Duodenal mucosa (tissue), 2 donors: ENCODE data around the gene GLIS2.

Source experiments
- H3K27ac ChIP-seq: one replicate; pipeline ENCODE4 v1.7.0; 2013; ENCODE audit warnings: low read depth, low read length
- H3K27me3 ChIP-seq, 2 donors: one replicate each; pipeline ENCODE4 v1.7.0; 2013; ENCODE audit warnings: low read length in 2 of 2, control low read depth in 1 of 2; ENCODE audit not compliant: insufficient read depth in 2 of 2, control insufficient read depth in 1 of 2
- H3K36me3 ChIP-seq, 2 donors: one replicate each; pipeline ENCODE4 v1.7.0; 2013; ENCODE audit warnings: low read length in 2 of 2, control low read depth in 1 of 2; ENCODE audit not compliant: insufficient read depth in 2 of 2, control insufficient read depth in 1 of 2
- H3K4me1 ChIP-seq, 2 donors: one replicate each; pipeline ENCODE4 v1.7.0; 2013; ENCODE audit warnings: low read length in 2 of 2, control low read depth in 1 of 2; ENCODE audit not compliant: insufficient read depth in 2 of 2, control insufficient read depth in 1 of 2
- H3K4me3 ChIP-seq, 2 donors: one replicate each; pipeline ENCODE4 v1.7.0; 2013; ENCODE audit warnings: low read length in 2 of 2, low read depth in 1 of 2
- H3K9ac ChIP-seq, 2 donors: one replicate each; pipeline ENCODE4 v1.7.0; 2013; ENCODE audit warnings: low read length in 2 of 2, low read depth in 1 of 2
- H3K9me3 ChIP-seq, 2 donors: one replicate each; pipeline ENCODE4 v1.7.0; 2013; ENCODE audit warnings: low read length in 2 of 2, control low read depth in 1 of 2; ENCODE audit not compliant: control insufficient read depth in 1 of 2

GLIS2 gene

DNA sequence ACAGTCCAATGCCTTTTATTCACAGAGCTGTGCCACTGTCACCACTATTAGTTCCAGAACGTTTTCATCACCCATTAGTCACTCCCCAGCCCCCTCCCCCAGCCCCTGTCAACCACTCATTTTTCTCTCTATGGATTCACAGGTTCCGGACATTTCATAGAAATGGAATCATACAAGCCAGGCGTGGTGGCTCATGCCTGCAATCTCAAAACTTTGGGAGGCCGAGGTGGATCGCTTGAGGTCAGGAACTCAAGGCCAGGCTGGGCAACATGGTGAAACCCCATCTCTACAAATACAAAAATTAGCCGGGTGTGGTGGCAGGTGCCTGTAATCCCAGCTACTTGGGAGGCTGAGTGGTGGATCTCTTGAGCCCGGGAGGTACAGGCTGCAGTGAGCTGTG lies 36.0 kb downstream of the GLIS2 start:
- peaks cover 0 to 20% of the 10 kb centered on the region in 2 donors for H3K36me3 ChIP-seq
- no peak overlapping the region for H3K9ac ChIP-seq
- no peaks in the 10 kb centered on the region for H3K9me3 ChIP-seq
- no peak overlapping the region for H3K4me3 ChIP-seq
- peaks cover 3 to 6% of the 10 kb centered on the region in 2 donors for H3K4me1 ChIP-seq
- no peaks in the 10 kb centered on the region for H3K27me3 ChIP-seq
- H3K27ac ChIP-seq = no peak overlapping the region

DNA sequence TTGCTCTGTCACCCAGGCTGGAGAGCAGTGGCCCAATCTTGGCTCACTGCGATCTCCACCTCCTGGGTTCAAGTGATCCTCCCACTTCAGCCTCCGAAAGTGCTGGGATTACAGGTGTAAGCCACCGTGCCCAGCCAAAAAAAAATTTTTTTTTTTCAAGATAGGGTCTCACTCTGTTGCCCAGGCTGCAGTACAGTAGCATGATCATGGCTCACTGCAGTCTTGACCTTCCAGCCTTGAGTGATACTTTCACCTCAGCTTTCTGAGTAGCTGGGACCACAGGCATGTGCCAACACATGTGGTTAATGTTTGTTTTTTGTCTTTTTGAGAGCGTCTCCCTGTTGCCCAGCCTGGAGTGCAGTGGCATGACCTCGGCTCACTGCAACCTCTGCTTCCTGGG lies 37.0 kb downstream of the GLIS2 start:
- Histone ChIP-seq H3K27me3 (no peaks in the 10 kb centered on the region), H3K36me3 (peaks cover 2 to 23% of the 10 kb centered on the region in 2 donors), H3K9me3 (no peaks in the 10 kb centered on the region), H3K4me3 (no peak overlapping the region), H3K4me1 (peaks cover 3 to 6% of the 10 kb centered on the region in 2 donors), H3K9ac (no peak overlapping the region), H3K27ac (no peak overlapping the region)

DNA sequence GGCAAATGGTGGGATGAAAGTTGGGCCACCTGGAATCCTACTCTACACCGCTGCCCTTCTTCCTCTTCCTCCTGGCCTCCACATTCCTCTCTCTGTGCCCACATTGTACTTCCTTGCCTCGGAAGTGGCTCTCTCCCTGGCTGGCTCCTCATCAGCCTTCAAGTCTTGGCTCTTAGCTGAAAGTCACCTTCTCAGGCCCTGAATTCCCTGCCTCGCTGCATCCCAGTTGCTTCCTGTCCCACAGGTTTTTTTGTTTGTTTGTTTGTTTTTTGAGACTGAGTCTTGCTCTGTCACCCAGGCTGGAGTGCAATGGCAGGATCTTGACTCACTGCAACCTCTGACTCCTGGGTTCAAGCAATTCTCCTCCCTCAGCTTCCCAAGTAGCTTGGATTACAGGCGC lies 37.8 kb downstream of the GLIS2 start:
- peaks cover 3 to 6% of the 10 kb centered on the region in 2 donors for H3K4me1 ChIP-seq
- H3K27ac ChIP-seq = no peak overlapping the region
- no peaks in the 10 kb centered on the region for H3K27me3 ChIP-seq
- peaks cover 10 to 26% of the 10 kb centered on the region in 2 donors for H3K36me3 ChIP-seq
- no peaks in the 10 kb centered on the region for H3K9me3 ChIP-seq
- H3K9ac ChIP-seq = no peak overlapping the region
- H3K4me3 ChIP-seq = no peak overlapping the region

- no peak overlapping the region for H3K4me3 ChIP-seq
- H3K27ac ChIP-seq = no peak overlapping the region
- no peak overlapping the region for H3K9ac ChIP-seq
- no peaks in the 10 kb centered on the region for H3K9me3 ChIP-seq
- H3K4me1 ChIP-seq = peaks cover 3 to 6% of the 10 kb centered on the region in 2 donors
- H3K27me3 ChIP-seq = no peaks in the 10 kb centered on the region
- H3K36me3 ChIP-seq = peaks cover 10 to 27% of the 10 kb centered on the region in 2 donors
Measured at GRCh38 chr16:4354512-4355409, 38.9 kb downstream of the GLIS2 start.

- H3K4me3 ChIP-seq = no peak overlapping the region
- no peaks in the 10 kb centered on the region for H3K27me3 ChIP-seq
- no peak overlapping the region for H3K27ac ChIP-seq
- H3K9me3 ChIP-seq = no peaks in the 10 kb centered on the region
- H3K4me1 ChIP-seq = no peaks in the 10 kb centered on the region
- H3K9ac ChIP-seq = no peak overlapping the region
- H3K36me3 ChIP-seq = peaks cover 16 to 45% of the 10 kb centered on the region in 2 donors
Measured at GRCh38 chr16:4356820-4357219, 41.0 kb downstream of the GLIS2 start.

DNA sequence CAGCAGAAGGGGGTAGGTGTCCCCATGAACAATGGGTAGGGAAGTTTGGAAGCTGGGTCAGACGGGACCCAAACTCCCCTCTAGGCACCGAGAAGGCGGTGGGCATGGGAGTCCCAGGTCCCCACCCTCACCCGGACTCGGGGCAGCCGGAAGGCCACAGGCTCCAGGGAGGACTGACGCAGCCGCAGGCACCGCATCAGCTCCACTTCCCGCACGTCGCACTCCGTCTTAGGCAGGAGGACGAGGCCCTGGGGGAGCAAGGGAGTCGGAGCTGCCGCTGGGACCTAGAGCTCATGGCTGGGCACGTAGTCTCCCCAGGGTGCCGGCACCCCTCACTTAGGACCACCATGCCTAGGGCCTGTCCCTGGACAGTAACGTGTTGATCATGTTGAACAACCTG lies 42.4 kb downstream of the GLIS2 start:
- Histone ChIP-seq H3K36me3 (peaks cover 23 to 55% of the 10 kb centered on the region in 2 donors), H3K9ac (no peak overlapping the region), H3K4me1 (no peaks in the 10 kb centered on the region), H3K4me3 (no peak overlapping the region), H3K9me3 (no peaks in the 10 kb centered on the region), H3K27ac (no peak overlapping the region), H3K27me3 (no peaks in the 10 kb centered on the region)

DNA sequence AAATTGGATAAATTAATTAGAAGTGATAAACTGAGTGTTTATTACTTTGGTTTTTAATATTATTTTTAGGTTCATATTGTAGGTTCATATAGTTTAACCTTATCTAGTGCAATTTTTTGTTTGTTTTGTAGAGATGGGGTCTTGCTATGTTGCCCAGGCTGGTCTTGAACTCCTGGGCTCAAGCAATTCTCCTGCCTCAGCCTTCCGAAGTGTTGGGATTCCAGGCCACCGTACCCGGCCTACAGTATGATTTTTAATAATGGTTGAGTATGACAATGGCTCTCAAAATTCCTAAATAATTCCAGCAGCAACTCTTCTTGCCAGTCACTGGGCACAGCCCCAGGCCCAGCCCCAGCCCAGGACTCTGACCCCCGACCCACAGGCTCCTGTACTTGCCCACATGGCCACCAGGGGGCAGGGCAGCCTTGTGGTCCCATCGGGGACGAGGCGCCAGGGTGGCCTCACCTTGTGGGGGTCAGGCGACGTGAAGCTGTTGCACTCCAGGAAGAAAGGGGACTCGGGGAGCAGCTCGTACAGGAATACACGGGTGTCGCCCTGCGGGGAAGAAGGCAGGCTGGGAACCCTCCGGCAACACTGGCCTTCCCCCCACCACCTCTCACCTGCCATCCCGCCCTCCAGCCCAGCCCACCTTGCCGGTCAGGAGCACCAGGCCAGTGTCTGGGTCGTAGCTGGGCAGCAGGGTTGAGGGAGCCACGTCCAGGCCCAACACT lies 43.1 kb downstream of the GLIS2 start:
- H3K27me3 ChIP-seq = no peaks in the 10 kb centered on the region
- H3K9me3 ChIP-seq = no peaks in the 10 kb centered on the region
- no peaks in the 10 kb centered on the region for H3K4me1 ChIP-seq
- H3K4me3 ChIP-seq = no peak overlapping the region
- H3K27ac ChIP-seq = no peak overlapping the region
- H3K36me3 ChIP-seq = peaks cover 23 to 57% of the 10 kb centered on the region in 2 donors
- H3K9ac ChIP-seq = no peak overlapping the region

- no peaks in the 10 kb centered on the region for H3K4me1 ChIP-seq
- H3K27ac ChIP-seq = no peak overlapping the region
- H3K27me3 ChIP-seq = no peaks in the 10 kb centered on the region
- no peak overlapping the region for H3K4me3 ChIP-seq
- no peaks in the 10 kb centered on the region for H3K9me3 ChIP-seq
- no peak overlapping the region for H3K9ac ChIP-seq
- peaks cover 23 to 56% of the 10 kb centered on the region in 2 donors for H3K36me3 ChIP-seq
Measured at GRCh38 chr16:4359914-4360313, 44.0 kb downstream of the GLIS2 start.

GRCh38 chr16:4360538-4361021 lies 44.7 kb downstream of the GLIS2 start:
- Histone ChIP-seq H3K4me3 (no peak overlapping the region), H3K9ac (no peak overlapping the region), H3K4me1 (no peaks in the 10 kb centered on the region), H3K27me3 (no peaks in the 10 kb centered on the region), H3K36me3 (peaks cover 23 to 57% of the 10 kb centered on the region in 2 donors), H3K9me3 (no peaks in the 10 kb centered on the region), H3K27ac (no peak overlapping the region)
